ENCODE data around the gene AMN1.
A peak's percentile ranks its signal among the peaks of the same experiment; 100 is the strongest.
"Not testable (repeated sequence)": the region's sequence is repeated elsewhere in the genome, so short reads cannot be mapped to it uniquely, and the experiment has no call there.

Gene AMN1

GRCh38 chr12:31728917-31729640, at the start of gene AMN1:
AMN1 (minus strand) TSS chr12:31729021; CDS start chr12:31729008, 13 bp downstream.
- Mint-ChIP-seq H3K4me3 (peak within 1 kb of the TSS; percentile 97), H3K36me3 (peaks cover 26% of the 10 kb centered on the region), H3K27me3 (no peaks in the 10 kb centered on the region), H3K9me3 (ENCODE audit: low read depth) (peaks cover 3% of the 10 kb centered on the region), H3K4me1 (ENCODE audit: low read depth) (peaks cover 59% of the 10 kb centered on the region), H3K27ac (peak within 1 kb of the TSS; percentile 99)

- Mint-ChIP-seq H3K4me3 (peak overlapping the region; percentile 15), H3K9me3 (ENCODE audit: low read depth) (no peaks in the 10 kb centered on the region), H3K27me3 (no peaks in the 10 kb centered on the region), H3K4me1 (ENCODE audit: low read depth) (peaks cover 17% of the 10 kb centered on the region), H3K36me3 (peaks cover 2% of the 10 kb centered on the region), H3K27ac (peak overlapping the region; percentile 1)
Observed at GRCh38 chr12:31773867-31774266, 45.0 kb upstream of the AMN1 start.

GRCh38 chr12:31773223-31773750, 44.5 kb upstream of the AMN1 start:
- Mint-ChIP-seq H3K27me3 (no peaks in the 10 kb centered on the region), H3K36me3 (peaks cover 2% of the 10 kb centered on the region), H3K27ac (no peak overlapping the region), H3K4me1 (ENCODE audit: low read depth) (peaks cover 17% of the 10 kb centered on the region), H3K9me3 (ENCODE audit: low read depth) (no peaks in the 10 kb centered on the region), H3K4me3 (no peak overlapping the region)

- Mint-ChIP-seq H3K27me3 (no peaks in the 10 kb centered on the region), H3K27ac (no peak overlapping the region), H3K4me1 (ENCODE audit: low read depth) (peaks cover 21% of the 10 kb centered on the region), H3K4me3 (no peak overlapping the region), H3K9me3 (ENCODE audit: low read depth) (no peaks in the 10 kb centered on the region), H3K36me3 (peaks cover 2% of the 10 kb centered on the region)
Observed at GRCh38 chr12:31772685-31773222, 43.9 kb upstream of the AMN1 start.

- H3K9me3 Mint-ChIP-seq (ENCODE audit: low read depth), result no peaks in the 10 kb centered on the region
- H3K36me3 Mint-ChIP-seq, result peaks cover 2% of the 10 kb centered on the region
- H3K27me3 Mint-ChIP-seq, result no peaks in the 10 kb centered on the region
- H3K27ac Mint-ChIP-seq, result no peak overlapping the region
- peaks cover 25% of the 10 kb centered on the region for H3K4me1 Mint-ChIP-seq (ENCODE audit: low read depth)
- H3K4me3 Mint-ChIP-seq, result no peak overlapping the region
Observed at GRCh38 chr12:31772186-31772585, 43.4 kb upstream of the AMN1 start.

- H3K27me3 Mint-ChIP-seq, result no peaks in the 10 kb centered on the region
- peaks cover 6% of the 10 kb centered on the region for H3K36me3 Mint-ChIP-seq
- peak overlapping the region; percentile 16 for H3K27ac Mint-ChIP-seq
- no peak overlapping the region for H3K4me3 Mint-ChIP-seq
- H3K9me3 Mint-ChIP-seq (ENCODE audit: low read depth), result peaks cover 6% of the 10 kb centered on the region
- H3K4me1 Mint-ChIP-seq (ENCODE audit: low read depth), result peaks cover 27% of the 10 kb centered on the region
Observed at GRCh38 chr12:31768046-31768445, 39.2 kb upstream of the AMN1 start.

GRCh38 chr12:31765931-31766330, 37.1 kb upstream of the AMN1 start:
- H3K27ac Mint-ChIP-seq, result peak overlapping the region; percentile 54
- H3K4me1 Mint-ChIP-seq (ENCODE audit: low read depth), result peaks cover 22% of the 10 kb centered on the region
- H3K9me3 Mint-ChIP-seq (ENCODE audit: low read depth), result peaks cover 7% of the 10 kb centered on the region
- H3K36me3 Mint-ChIP-seq, result peaks cover 4% of the 10 kb centered on the region
- H3K27me3 Mint-ChIP-seq, result no peaks in the 10 kb centered on the region
- H3K4me3 Mint-ChIP-seq, result no peak overlapping the region

GRCh38 chr12:31759632-31760459, 31.0 kb upstream of the AMN1 start:
- H3K4me3 Mint-ChIP-seq, result no peak overlapping the region
- peaks cover 21% of the 10 kb centered on the region for H3K4me1 Mint-ChIP-seq (ENCODE audit: low read depth)
- no peaks in the 10 kb centered on the region for H3K27me3 Mint-ChIP-seq
- H3K9me3 Mint-ChIP-seq (ENCODE audit: low read depth), result peaks cover 7% of the 10 kb centered on the region
- H3K27ac Mint-ChIP-seq, result no peak overlapping the region
- H3K36me3 Mint-ChIP-seq, result no peaks in the 10 kb centered on the region

GRCh38 chr12:31758297-31758696, 29.5 kb upstream of the AMN1 start:
- H3K36me3 Mint-ChIP-seq; H3K27ac Mint-ChIP-seq; H3K4me3 Mint-ChIP-seq; H3K9me3 Mint-ChIP-seq (ENCODE audit: low read depth); H3K27me3 Mint-ChIP-seq: not testable (repeated sequence)
- peaks cover 19% of the 10 kb centered on the region for H3K4me1 Mint-ChIP-seq (ENCODE audit: low read depth)

- Mint-ChIP-seq H3K4me1 (ENCODE audit: low read depth) (peaks cover 24% of the 10 kb centered on the region), H3K36me3 (no peaks in the 10 kb centered on the region), H3K9me3 (ENCODE audit: low read depth) (no peaks in the 10 kb centered on the region), H3K4me3 (no peak overlapping the region), H3K27ac (no peak overlapping the region), H3K27me3 (no peaks in the 10 kb centered on the region)
Observed at GRCh38 chr12:31756977-31757420, 28.2 kb upstream of the AMN1 start.

- H3K27ac Mint-ChIP-seq, result peak overlapping the region; percentile 87
- H3K4me1 Mint-ChIP-seq (ENCODE audit: low read depth), result peaks cover 41% of the 10 kb centered on the region
- no peaks in the 10 kb centered on the region for H3K36me3 Mint-ChIP-seq
- H3K9me3 Mint-ChIP-seq (ENCODE audit: low read depth), result peaks cover 3% of the 10 kb centered on the region
- no peaks in the 10 kb centered on the region for H3K27me3 Mint-ChIP-seq
- peak overlapping the region; percentile 46 for H3K4me3 Mint-ChIP-seq
Observed at GRCh38 chr12:31752450-31752849, 23.6 kb upstream of the AMN1 start.

- Mint-ChIP-seq H3K27ac (peak overlapping the region; percentile 58), H3K27me3 (no peaks in the 10 kb centered on the region), H3K4me1 (ENCODE audit: low read depth) (peaks cover 49% of the 10 kb centered on the region), H3K4me3 (no peak overlapping the region), H3K36me3 (no peaks in the 10 kb centered on the region), H3K9me3 (ENCODE audit: low read depth) (peaks cover 3% of the 10 kb centered on the region)
Observed at GRCh38 chr12:31751085-31751484, 22.3 kb upstream of the AMN1 start.

- peak overlapping the region; percentile 58 for H3K27ac Mint-ChIP-seq
- H3K4me1 Mint-ChIP-seq (ENCODE audit: low read depth), result peaks cover 52% of the 10 kb centered on the region
- H3K4me3 Mint-ChIP-seq, result no peak overlapping the region
- H3K9me3 Mint-ChIP-seq (ENCODE audit: low read depth), result peaks cover 3% of the 10 kb centered on the region
- H3K27me3 Mint-ChIP-seq, result no peaks in the 10 kb centered on the region
- no peaks in the 10 kb centered on the region for H3K36me3 Mint-ChIP-seq
Observed at GRCh38 chr12:31750747-31751039, 21.9 kb upstream of the AMN1 start.

- Mint-ChIP-seq H3K4me3 (peak overlapping the region; percentile 33), H3K9me3 (ENCODE audit: low read depth) (peaks cover 3% of the 10 kb centered on the region), H3K27me3 (no peaks in the 10 kb centered on the region), H3K36me3 (no peaks in the 10 kb centered on the region), H3K27ac (peak overlapping the region; percentile 89), H3K4me1 (ENCODE audit: low read depth) (peaks cover 63% of the 10 kb centered on the region)
Observed at GRCh38 chr12:31749024-31749704, 20.3 kb upstream of the AMN1 start.

- no peak overlapping the region for H3K4me3 Mint-ChIP-seq
- H3K27me3 Mint-ChIP-seq, result no peaks in the 10 kb centered on the region
- H3K27ac Mint-ChIP-seq, result peak overlapping the region; percentile 6
- H3K36me3 Mint-ChIP-seq, result no peaks in the 10 kb centered on the region
- no peaks in the 10 kb centered on the region for H3K9me3 Mint-ChIP-seq (ENCODE audit: low read depth)
- peaks cover 79% of the 10 kb centered on the region for H3K4me1 Mint-ChIP-seq (ENCODE audit: low read depth)
Observed at GRCh38 chr12:31745242-31745641, 16.4 kb upstream of the AMN1 start.

Measured in activated naive CD8-positive, alpha-beta T cell (primary cell).